GM21717 (cell line): ENCODE data around the gene ADAMTS2.

Experiments
- ATAC-seq: cut with Tn5 transposase; IDR thresholded peaks from one replicate; pipeline ENCODE4 v1.9.1; 2021; ENCODE audit warnings: mild to moderate bottlenecking, moderate library complexity; ENCODE audit not compliant: unreplicated experiment

ADAMTS2 gene

GRCh38 chr5:179269781-179270543 is 75.3 kb downstream of the ADAMTS2 start:
- no peak for ATAC-seq

GRCh38 chr5:179268966-179269693 is 76.1 kb downstream of the ADAMTS2 start:
- ATAC-seq, result no peak

- ATAC-seq, result no peak
These were observed 76.8 kb downstream of the ADAMTS2 start for GRCh38 chr5:179268399-179268952.

GRCh38 chr5:179267671-179268083 is 77.6 kb downstream of the ADAMTS2 start:
- no peak for ATAC-seq

GRCh38 chr5:179267071-179267670 is 78.1 kb downstream of the ADAMTS2 start:
- no peak for ATAC-seq

GRCh38 chr5:179266291-179267070 is 78.8 kb downstream of the ADAMTS2 start:
- no peak for ATAC-seq

- ATAC-seq, result no peak
These were observed 79.6 kb downstream of the ADAMTS2 start for GRCh38 chr5:179265514-179266290.

- ATAC-seq, result no peak
These were observed 80.3 kb downstream of the ADAMTS2 start for GRCh38 chr5:179264783-179265513.

GRCh38 chr5:179264053-179264782 is 81.0 kb downstream of the ADAMTS2 start:
- no peak for ATAC-seq

- ATAC-seq, result no peak
These were observed 81.7 kb downstream of the ADAMTS2 start for GRCh38 chr5:179263391-179264052.

GRCh38 chr5:179262126-179262920 is 82.9 kb downstream of the ADAMTS2 start:
- ATAC-seq, result no peak

GRCh38 chr5:179261301-179262125 is 83.7 kb downstream of the ADAMTS2 start:
- no peak for ATAC-seq

GRCh38 chr5:179260324-179261070 is 84.8 kb downstream of the ADAMTS2 start:
- no peak for ATAC-seq

- ATAC-seq, result no peak
These were observed 85.4 kb downstream of the ADAMTS2 start for GRCh38 chr5:179259731-179260323.
